Left ventricle myocardium inferior (tissue), 1 donor: ENCODE measurements around the gene PSMC5. TPM values are rescaled to one million over a fixed set of nuclear protein-coding genes. Genes with fewer than 3 reads are reported as not detected.

Source experiments
- DNase-seq: peaks from one replicate; pipeline ENCODE4 v3.0.0-alpha.2; 2020
- H3K27ac ChIP-seq: fragments of 200-600 bp; replicated peaks from 2 replicates; pipeline ENCODE4 v1.8.0; 2021
- H3K27me3 ChIP-seq: fragments of 200-600 bp; 2 replicates; pipeline ENCODE4 v1.8.0; 2021; ENCODE audit warnings: low read depth
- H3K36me3 ChIP-seq: fragments of 200-600 bp; 2 replicates; pipeline ENCODE4 v1.8.0; 2021
- H3K4me1 ChIP-seq: fragments of 200-600 bp; 2 replicates; pipeline ENCODE4 v1.8.0; 2021
- H3K4me3 ChIP-seq: fragments of 200-600 bp; 2 replicates; pipeline ENCODE4 v1.8.0; 2021; ENCODE audit warnings: mild to moderate bottlenecking, moderate library complexity
- H3K9me3 ChIP-seq: fragments of 200-600 bp; replicated peaks from 2 replicates; pipeline ENCODE4 v1.8.0; 2021
- CTCF ChIP-seq: fragments of 200-600 bp; IDR thresholded peaks from 2 replicates; pipeline ENCODE4 v1.8.0; 2021; ENCODE audit warnings: antibody characterized with exemption, mild to moderate bottlenecking, borderline replicate concordance
- intact Hi-C: fragments of 100-400 bp; cut with micrococcal nuclease; formaldehyde crosslinking; loops from one replicate; pipeline ENCODE4 v1.11.0; 2022
- total RNA-seq: library from RNA; stranded (reverse); fragmentation: NEBNext Ultra II Directional; extraction: Animal tissue kit (Norgen Biotek cat#: 25700); gene quantifications from one replicate; pipeline ENCODE4 v1.2.1, GENCODE V29; 2021
- donor health status: DM: no; HTN: yes; CAD: no; lungs with severe emphysema.

The PSMC5 gene
- total RNA-seq, 1 donor from 2014 or later, result 115 TPM

GRCh38 chr17:63828936-63829335 is 1.7 kb downstream of the PSMC5 start:
- H3K27ac ChIP-seq, result peak overlapping the region; percentile 98
- peaks cover 70% of the 10 kb centered on the region for H3K36me3 ChIP-seq
- H3K27me3 ChIP-seq, result no peaks in the 10 kb centered on the region
- DNase-seq, result no peak
- peak overlapping the region; percentile 98 for H3K4me3 ChIP-seq
- H3K4me1 ChIP-seq, result peaks cover 54% of the 10 kb centered on the region
- no peak for TF ChIP-seq CTCF
- intact Hi-C loops, result no loop called here
- H3K9me3 ChIP-seq, result no peaks in the 10 kb centered on the region

DNA sequence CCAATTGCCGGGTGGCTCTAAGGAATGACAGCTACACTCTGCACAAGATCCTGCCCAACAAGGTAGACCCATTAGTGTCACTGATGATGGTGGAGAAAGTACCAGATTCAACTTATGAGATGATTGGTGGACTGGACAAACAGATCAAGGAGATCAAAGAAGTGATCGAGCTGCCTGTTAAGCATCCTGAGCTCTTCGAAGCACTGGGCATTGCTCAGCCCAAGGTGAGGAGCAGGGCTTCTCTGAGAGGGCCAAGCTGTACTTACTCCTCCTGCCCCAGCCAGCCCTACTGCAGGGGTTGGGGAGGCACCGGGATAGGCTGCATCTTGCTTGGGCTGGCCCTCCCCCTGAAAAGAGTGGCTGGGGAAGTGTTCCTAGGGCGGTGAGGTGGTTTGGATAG is 3.0 kb downstream of the PSMC5 start:
- intact Hi-C loops, result no loop called here
- H3K4me3 ChIP-seq, result no peak overlapping the region
- no peak overlapping the region for H3K27ac ChIP-seq

DNA sequence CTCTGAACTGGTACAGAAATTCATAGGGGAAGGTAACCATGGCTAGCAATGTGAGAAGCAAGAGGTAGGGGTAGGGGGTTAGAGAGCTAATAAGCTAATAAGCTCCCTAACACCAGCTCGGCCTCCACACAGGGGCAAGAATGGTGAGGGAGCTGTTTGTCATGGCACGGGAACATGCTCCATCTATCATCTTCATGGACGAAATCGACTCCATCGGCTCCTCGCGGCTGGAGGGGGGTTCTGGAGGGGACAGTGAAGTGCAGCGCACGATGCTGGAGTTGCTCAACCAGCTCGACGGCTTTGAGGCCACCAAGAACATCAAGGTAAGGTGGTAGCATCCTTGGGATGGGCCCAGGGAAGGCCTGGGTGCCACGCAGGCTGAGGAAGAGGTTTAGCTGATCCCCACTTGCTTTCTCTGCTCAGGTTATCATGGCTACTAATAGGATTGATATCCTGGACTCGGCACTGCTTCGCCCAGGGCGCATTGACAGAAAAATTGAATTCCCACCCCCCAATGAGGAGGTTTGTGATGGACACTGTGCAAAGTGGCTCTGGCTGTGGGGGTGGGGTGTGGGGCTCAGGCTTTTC is 3.8 kb downstream of the PSMC5 start:
- intact Hi-C loops, result no loop called here
- peaks cover 71% of the 10 kb centered on the region for H3K36me3 ChIP-seq
- H3K27ac ChIP-seq, result no peak overlapping the region
- no peak overlapping the region for H3K4me3 ChIP-seq
- H3K27me3 ChIP-seq, result no peaks in the 10 kb centered on the region
- no peaks in the 10 kb centered on the region for H3K9me3 ChIP-seq
- no peak for DNase-seq
- no peak for TF ChIP-seq CTCF
- H3K4me1 ChIP-seq, result peaks cover 54% of the 10 kb centered on the region

More for the DNA sequence above, 3.0 kb downstream of the PSMC5 start:
- Histone ChIP-seq H3K36me3 (peaks cover 70% of the 10 kb centered on the region), H3K4me1 (peaks cover 59% of the 10 kb centered on the region), H3K27me3 (no peaks in the 10 kb centered on the region), H3K9me3 (no peaks in the 10 kb centered on the region)
- no peak for DNase-seq
- TF ChIP-seq CTCF, result no peak

DNA sequence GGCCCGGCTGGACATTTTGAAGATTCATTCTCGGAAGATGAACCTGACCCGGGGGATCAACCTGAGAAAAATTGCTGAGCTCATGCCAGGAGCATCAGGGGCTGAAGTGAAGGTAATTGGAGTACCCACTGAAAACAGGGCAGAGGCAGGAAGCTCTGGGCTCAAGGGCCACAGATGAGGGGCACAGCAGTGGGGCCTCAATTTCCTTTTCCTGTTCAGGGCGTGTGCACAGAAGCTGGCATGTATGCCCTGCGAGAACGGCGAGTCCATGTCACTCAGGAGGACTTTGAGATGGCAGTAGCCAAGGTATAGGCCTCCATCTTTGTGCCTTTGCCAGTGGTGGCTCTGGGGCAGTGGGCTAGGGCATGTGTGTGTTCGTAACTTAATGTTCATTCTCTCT is 4.3 kb downstream of the PSMC5 start:
- no peak overlapping the region for H3K27ac ChIP-seq
- no peak for DNase-seq
- intact Hi-C loops, result no loop called here

GRCh38 chr17:63832014-63832413 is 4.8 kb downstream of the PSMC5 start:
- Histone ChIP-seq H3K4me1 (peaks cover 51% of the 10 kb centered on the region), H3K27me3 (no peaks in the 10 kb centered on the region), H3K27ac (no peak overlapping the region), H3K9me3 (no peaks in the 10 kb centered on the region), H3K36me3 (peaks cover 81% of the 10 kb centered on the region), H3K4me3 (no peak overlapping the region)
- no peak for TF ChIP-seq CTCF
- DNase-seq, result no peak
- intact Hi-C loops, result no loop called here

More for the DNA sequence above, 4.3 kb downstream of the PSMC5 start:
- peaks cover 76% of the 10 kb centered on the region for H3K36me3 ChIP-seq
- TF ChIP-seq CTCF, result no peak
- no peak overlapping the region for H3K4me3 ChIP-seq
- no peaks in the 10 kb centered on the region for H3K27me3 ChIP-seq
- no peaks in the 10 kb centered on the region for H3K9me3 ChIP-seq
- H3K4me1 ChIP-seq, result peaks cover 49% of the 10 kb centered on the region
